B cell (primary cell): ENCODE measurements around the gene ZNF22. TPM values are rescaled to one million over a fixed set of nuclear protein-coding genes. Genes with fewer than 3 reads are reported as not detected.

Experiments used
- ATAC-seq: fragments of 200-7000 bp; cut with Tn5 transposase; one replicate; pipeline ENCODE4 v1.10.0; 2021; ENCODE audit warnings: low read depth, mild to moderate bottlenecking, moderate number of reproducible peaks, moderate library complexity
- CTCF ChIA-PET: fragments of 350-600 bp; sonication (Branson Sonifier 250); formaldehyde crosslinking; loops from one replicate; lab custom pipeline; 2021; ENCODE audit warnings: antibody characterized with exemption, inconsistent platforms; lab: Charles Lee
- POLR2A ChIA-PET: fragments of 350-600 bp; sonication (Branson Sonifier 250); formaldehyde crosslinking; loops from one replicate; lab custom pipeline; 2021; ENCODE audit warnings: antibody characterized with exemption; lab: Charles Lee
- DNase-seq: peaks from one replicate; pipeline ENCODE4 v3.0.0; 2013
- H2AFZ ChIP-seq: 2 replicates; pipeline ENCODE4 v1.6.1; 2012; ENCODE audit warnings: mild to moderate bottlenecking, low read depth, low read length; ENCODE audit not compliant: insufficient read depth, poor library complexity, severe bottlenecking
- H3K27ac ChIP-seq, 2 donors: 1 replicate in 1 of 2; 2 replicates in 1 of 2; pipeline ENCODE4 v1.5.1; 2012 to 2013; ENCODE audit warnings: low read length in 2 of 2, mild to moderate bottlenecking in 2 of 2, moderate library complexity in 1 of 2
- H3K27me3 ChIP-seq, 4 experiments: fragments of 200-600 bp in 1 of 4; sonication (generic) in 1 of 4; replicated peaks in 1 of 4; 1 replicate in 2 of 4; 2 replicates in 2 of 4; pipeline versions ENCODE4 v1.6.1 to v1.7.0; 2013 to 2016; ENCODE audit warnings: low read length in 3 of 4, mild to moderate bottlenecking in 2 of 4, mixed read lengths in 1 of 4, moderate library complexity in 1 of 4; ENCODE audit not compliant: insufficient read depth in 4 of 4, control insufficient read depth in 3 of 4; ENCODE audit errors: control extremely low read depth in 1 of 4
- H3K36me3 ChIP-seq, 2 experiments: replicated peaks in 1 of 2; 1 replicate in 1 of 2; 2 replicates in 1 of 2; pipeline versions ENCODE4 v1.6.1 to v1.7.1; 2013; ENCODE audit warnings: low read length in 1 of 2; ENCODE audit not compliant: insufficient read depth in 2 of 2, control insufficient read depth in 1 of 2; ENCODE audit errors: control extremely low read depth in 1 of 2, extremely low read depth in 1 of 2
- H3K4me1 ChIP-seq, 2 donors: fragments of 200-600 bp in 1 of 2; sonication (generic) in 1 of 2; 1 replicate in 1 of 2; 2 replicates in 1 of 2; pipeline versions ENCODE4 v1.5.1 to v1.6.1; 2013 to 2017; ENCODE audit warnings: low read length in 2 of 2; ENCODE audit not compliant: control insufficient read depth in 2 of 2, insufficient read depth in 2 of 2
- H3K4me2 ChIP-seq: replicated peaks from 2 replicates; pipeline ENCODE3; 2012; ENCODE audit warnings: mild to moderate bottlenecking, low read depth, low read length; ENCODE audit not compliant: poor library complexity, severe bottlenecking
- H3K4me3 ChIP-seq, 5 experiments: fragments of 200-600 bp in 1 of 5; sonication (generic) in 1 of 5; 1 replicate in 3 of 5; 2 replicates in 2 of 5; pipeline versions ENCODE4 v1.5.1 to v1.7.0; 2011 to 2016; ENCODE audit warnings: low read length in 4 of 5, mild to moderate bottlenecking in 4 of 5, low read depth in 2 of 5, control low read depth in 1 of 5, moderate library complexity in 1 of 5; ENCODE audit not compliant: insufficient read depth in 1 of 5; ENCODE audit errors: control extremely low read depth in 1 of 5, extremely low read depth in 1 of 5
- H3K79me2 ChIP-seq: fragments of 200-600 bp; sonication (generic); one replicate; pipeline ENCODE4 v1.6.0; 2016; ENCODE audit warnings: low read length; ENCODE audit not compliant: control insufficient read depth, insufficient read depth
- H3K9ac ChIP-seq: fragments of 200-600 bp; sonication (generic); 2 replicates; pipeline ENCODE4 v1.6.1; 2017; ENCODE audit warnings: mild to moderate bottlenecking, low read length, moderate library complexity
- H3K9me3 ChIP-seq, 3 donors: one replicate each; pipeline versions ENCODE4 v1.6.1 to v1.7.1; 2013; ENCODE audit warnings: low read length in 2 of 3; ENCODE audit not compliant: control insufficient read depth in 2 of 3, insufficient read depth in 1 of 3; ENCODE audit errors: control extremely low read depth in 1 of 3
- H4K20me1 ChIP-seq: 2 replicates; pipeline ENCODE4 v1.6.0; 2012; ENCODE audit warnings: mild to moderate bottlenecking, low read length; ENCODE audit not compliant: insufficient read depth, control insufficient read depth, poor library complexity, severe bottlenecking
- H3K27ac Mint-ChIP-seq: one replicate; pipeline ENCODE4 v1.8.0; 2021; ENCODE audit warnings: mixed read lengths
- H3K27me3 Mint-ChIP-seq: one replicate; pipeline ENCODE4 v1.8.0; 2021; ENCODE audit warnings: mixed read lengths
- H3K4me1 Mint-ChIP-seq: one replicate; pipeline ENCODE4 v1.8.0; 2021; ENCODE audit warnings: mixed read lengths
- H3K4me3 Mint-ChIP-seq: one replicate; pipeline ENCODE4 v1.8.0; 2021; ENCODE audit warnings: mixed read lengths
- H3K9me3 Mint-ChIP-seq: one replicate; pipeline ENCODE4 v1.8.0; 2022; ENCODE audit warnings: mixed read lengths; ENCODE audit not compliant: insufficient read depth
- CTCF ChIP-seq: fragments of 200-600 bp; IDR thresholded peaks from one replicate; pipeline ENCODE4 v1.8.0; 2022; ENCODE audit warnings: antibody characterized with exemption, mild to moderate bottlenecking
- EZH2 ChIP-seq: IDR thresholded peaks from 2 replicates; pipeline ENCODE4 v1.6.1; 2012; ENCODE audit warnings: borderline replicate concordance, low read depth, mild to moderate bottlenecking, moderate library complexity, low read length; ENCODE audit not compliant: insufficient read depth, poor library complexity, severe bottlenecking
- WGBS: methylation state at CpG from one replicate; pipeline ENCODE4 v1.1.5; 2013; ENCODE audit warnings: missing lambda C conversion rate; ENCODE audit not compliant: insufficient coverage; 5-methylcytosine and 5-hydroxymethylcytosine counted together
- intact Hi-C: fragments of 100-400 bp; cut with micrococcal nuclease; formaldehyde crosslinking; loops from one replicate; pipeline ENCODE4 v1.10.0; 2022
- polyA plus RNA-seq: library from polyadenylated mRNA; depleted of rRNA; stranded (reverse); fragments of >200 nt; gene quantifications from 2 replicates; pipeline ENCODE4 v1.2.3, GENCODE V29; 2012
- total RNA-seq, 2 donors: library from RNA; stranded (reverse); fragments of 120-200 nt in 1 of 2; gene quantifications; 1 replicate in 1 of 2; 2 replicates in 1 of 2; pipeline versions ENCODE4 v1.2.3 to v1.2.4, GENCODE V29; 2013 to 2022

Gene ZNF22
- total and polyA plus RNA-seq, 2 donors (not counting 1 experiment from before 2014, with no cell fraction given), result 7.7 to 31.4 TPM

GRCh38 chr10:44982496-44982895, 18.2 kb upstream of the ZNF22 start:
- Histone ChIP-seq H3K36me3 (no peaks in the 10 kb centered on the region), H3K4me3 (no peak overlapping the region), H3K27ac (no peak overlapping the region), H4K20me1 (no peaks in the 10 kb centered on the region), H3K4me1 (peaks cover 0 to 8% of the 10 kb centered on the region in 2 donors), H3K27me3 (no peaks in the 10 kb centered on the region), H3K9ac (no peak overlapping the region), H3K9me3 (no peaks in the 10 kb centered on the region), H2AFZ (no peak overlapping the region), H3K4me2 (no peak overlapping the region), H3K79me2 (no peaks in the 10 kb centered on the region)
- Mint-ChIP-seq H3K4me1 (no peaks in the 10 kb centered on the region), H3K4me3 (no peak overlapping the region), H3K27me3 (no peaks in the 10 kb centered on the region), H3K27ac (no peak overlapping the region), H3K9me3 (no peaks in the 10 kb centered on the region)
- POLR2A ChIA-PET, result no interaction called here
- WGBS, result 94% methylated on average over 9 of the region's 9 CpGs
- no peak for DNase-seq
- intact Hi-C loops, result no loop called here
- ATAC-seq, result no peak
- TF ChIP-seq CTCF (no peak), EZH2 (no peak)
- CTCF ChIA-PET, result interaction anchor here (9.0 kb wide), 1 partner anchor 50 kb away, joined by 93 read pairs; no protein-coding TSS in a partner anchor

- DNase-seq (no peak), ATAC-seq (no peak)
- H2AFZ ChIP-seq, result no peak overlapping the region
- peaks cover under 1% of the 10 kb centered on the region for H3K27me3 Mint-ChIP-seq
- no peak overlapping the region for H3K27ac ChIP-seq
- whole genome bisulfite sequencing, result 97% methylated on average over 13 of the region's 13 CpGs
- H3K9ac ChIP-seq, result no peak overlapping the region
- H3K9me3 Mint-ChIP-seq, result no peaks in the 10 kb centered on the region
- H3K4me2 ChIP-seq, result no peak overlapping the region
- H3K79me2 ChIP-seq, result no peaks in the 10 kb centered on the region
- H3K9me3 ChIP-seq, result no peaks in the 10 kb centered on the region
- H3K4me1 Mint-ChIP-seq, result no peaks in the 10 kb centered on the region
- intact Hi-C loops, result no loop called here
- ChIA-PET POLR2A (no interaction called here), CTCF (interaction anchor here (9.0 kb wide), 1 partner anchor 50 kb away, joined by 93 read pairs; no protein-coding TSS in a partner anchor)
- H3K4me3 Mint-ChIP-seq, result no peak overlapping the region
- H3K36me3 ChIP-seq, result no peaks in the 10 kb centered on the region
- H3K4me3 ChIP-seq, result no peak overlapping the region
- H3K27ac Mint-ChIP-seq, result no peak overlapping the region
- no peaks in the 10 kb centered on the region for H3K27me3 ChIP-seq
- no peaks in the 10 kb centered on the region for H4K20me1 ChIP-seq
- H3K4me1 ChIP-seq, result peaks cover 0 to 6% of the 10 kb centered on the region in 2 donors
- TF ChIP-seq CTCF, result no peak
- TF ChIP-seq EZH2, result no peak
These were observed 17.4 kb upstream of the ZNF22 start for GRCh38 chr10:44983066-44983894.
